ENCODE data around the gene SEMA3A.

GRCh38 chr7:84022684-84023308, 171.8 kb downstream of the SEMA3A start:
- TF ChIP-seq CTCF (IDR thresholded peaks at IDR 0.05; ENCODE audit: insufficient read depth, low read length, poor library complexity, severe bottlenecking): no peak
- no peak for TF ChIP-seq EZH2phosphoT487 (conservative IDR thresholded peaks at IDR 0.05; ENCODE audit: low read length)

Measured in SU-DHL-6 (cell line).